Astrocyte of the cerebellum (primary cell): ENCODE results near the gene SULT1A2.
A peak's percentile ranks its signal among the peaks of the same experiment; 100 is the strongest.
"Not testable (repeated sequence)": the region's sequence is repeated elsewhere in the genome, so short reads cannot be mapped to it uniquely, and the experiment has no call there.

Experiments used
- DNase-seq: peaks from one replicate; pipeline ENCODE4 v3.0.0-alpha.2; 2011; ENCODE audit warnings: low read depth
- H3K4me3 ChIP-seq: 2 replicates; pipeline ENCODE4 v1.5.1; 2011; ENCODE audit warnings: mild to moderate bottlenecking, low read depth, low read length, moderate library complexity
- in situ Hi-C: cut with HindIII; loops from 2 replicates; pipeline ENCODE4 v1.10.0; 2017; ENCODE audit warnings: low sequenced_read_pairs
- TF ChIP-seq, protein P1 (sequence below): IDR thresholded peaks from 2 replicates; pipeline ENCODE4 v1.5.1; 2012; ENCODE audit warnings: low read length, low read depth, moderate library complexity, mild to moderate bottlenecking; ENCODE audit errors: missing control alignments

The SULT1A2 gene

DNA sequence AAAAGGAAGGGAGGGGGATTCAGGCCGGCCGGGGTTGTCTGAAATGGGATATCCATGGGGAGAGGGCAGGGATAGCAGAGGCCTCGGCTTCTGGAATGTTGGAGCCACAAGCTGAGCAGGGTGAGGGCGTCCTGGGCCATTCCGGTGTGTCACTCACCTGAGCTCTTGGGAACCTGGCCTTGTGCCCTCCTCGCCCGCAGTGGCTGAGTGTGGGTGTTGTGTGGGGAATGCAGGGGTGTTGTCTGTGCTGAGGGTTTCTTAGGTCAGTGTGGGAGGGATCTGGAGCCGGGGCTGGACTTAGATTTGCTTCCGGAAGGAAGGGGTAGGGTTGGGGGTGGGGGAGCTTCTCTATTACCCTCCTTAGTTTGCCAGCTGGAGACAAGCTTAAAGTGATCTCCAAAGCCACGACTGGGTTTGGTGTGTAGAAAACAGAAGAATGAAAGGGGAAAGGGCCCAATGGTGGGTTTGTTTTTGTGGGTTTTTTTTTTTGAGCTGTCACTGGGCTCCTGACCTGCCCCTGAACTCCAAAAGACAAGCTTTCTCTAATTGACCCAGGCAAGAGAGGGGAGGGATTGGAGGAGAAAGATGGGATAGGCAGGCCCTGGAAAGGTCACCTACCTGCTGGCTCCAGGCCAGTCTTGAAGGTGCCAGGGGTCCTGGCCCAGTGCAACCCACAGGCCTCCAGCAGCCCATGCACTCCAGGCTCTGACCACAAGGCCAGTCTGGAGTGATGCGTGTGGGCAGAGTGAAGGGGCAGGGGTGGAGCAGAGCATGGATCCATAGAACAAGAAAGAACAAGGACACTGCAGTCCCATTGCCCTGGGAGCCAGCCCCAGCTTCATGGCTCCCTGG is at the start of gene SULT1A2:
SULT1A2 (minus strand) TSS at position 211 of the 852 bp plus-strand sequence. CDS start 1,120 bp downstream, outside the sequence.
- in situ Hi-C loops, result no loop called here
- H3K4me3 ChIP-seq, result no peak within 1 kb of the TSS
- no peak for DNase-seq
- TF ChIP-seq, protein P1, sequence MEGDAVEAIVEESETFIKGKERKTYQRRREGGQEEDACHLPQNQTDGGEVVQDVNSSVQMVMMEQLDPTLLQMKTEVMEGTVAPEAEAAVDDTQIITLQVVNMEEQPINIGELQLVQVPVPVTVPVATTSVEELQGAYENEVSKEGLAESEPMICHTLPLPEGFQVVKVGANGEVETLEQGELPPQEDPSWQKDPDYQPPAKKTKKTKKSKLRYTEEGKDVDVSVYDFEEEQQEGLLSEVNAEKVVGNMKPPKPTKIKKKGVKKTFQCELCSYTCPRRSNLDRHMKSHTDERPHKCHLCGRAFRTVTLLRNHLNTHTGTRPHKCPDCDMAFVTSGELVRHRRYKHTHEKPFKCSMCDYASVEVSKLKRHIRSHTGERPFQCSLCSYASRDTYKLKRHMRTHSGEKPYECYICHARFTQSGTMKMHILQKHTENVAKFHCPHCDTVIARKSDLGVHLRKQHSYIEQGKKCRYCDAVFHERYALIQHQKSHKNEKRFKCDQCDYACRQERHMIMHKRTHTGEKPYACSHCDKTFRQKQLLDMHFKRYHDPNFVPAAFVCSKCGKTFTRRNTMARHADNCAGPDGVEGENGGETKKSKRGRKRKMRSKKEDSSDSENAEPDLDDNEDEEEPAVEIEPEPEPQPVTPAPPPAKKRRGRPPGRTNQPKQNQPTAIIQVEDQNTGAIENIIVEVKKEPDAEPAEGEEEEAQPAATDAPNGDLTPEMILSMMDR, result no peak

DNA sequence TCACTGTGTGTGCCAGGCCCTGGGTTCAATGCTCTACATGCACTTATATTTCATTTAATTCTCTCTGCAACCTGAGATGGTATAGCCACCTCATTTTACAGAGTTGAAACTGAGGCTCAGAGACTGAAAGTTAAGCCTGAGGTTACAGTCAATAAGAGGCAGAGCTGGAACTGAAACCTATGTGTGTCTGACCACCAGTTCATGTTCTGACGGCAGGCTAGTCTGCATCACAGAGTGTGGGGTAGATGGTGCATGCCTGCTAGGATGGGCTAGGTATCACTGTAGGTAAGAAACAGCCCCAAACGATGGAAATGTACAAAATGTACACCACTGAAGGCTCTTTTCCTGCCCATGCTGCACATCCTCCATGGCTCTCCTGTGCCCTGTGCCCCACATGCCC is 43.1 kb upstream of the SULT1A2 start:
- DNase-seq, H3K4me3 ChIP-seq, in situ Hi-C loops: not testable (repeated sequence)

DNA sequence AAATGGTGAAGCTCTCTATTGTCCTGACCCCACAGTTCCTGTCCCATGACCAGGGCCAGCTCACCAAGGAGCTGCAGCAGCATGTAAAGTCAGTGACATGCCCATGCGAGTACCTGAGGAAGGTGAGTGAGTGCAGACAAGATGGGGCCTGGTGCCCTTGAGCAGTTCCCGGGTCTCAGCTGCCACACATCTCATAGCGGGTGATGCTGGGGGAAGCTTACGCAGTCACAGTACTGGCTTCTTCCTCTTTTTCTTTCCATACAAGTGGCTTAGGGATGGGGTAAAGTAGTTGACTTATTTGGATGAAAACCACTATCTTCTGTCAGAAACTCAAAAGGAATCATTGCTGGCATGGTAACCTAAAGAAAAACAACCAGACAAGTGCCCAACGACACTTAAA is 41.5 kb upstream of the SULT1A2 start:
- H3K4me3 ChIP-seq, in situ Hi-C loops: not testable (repeated sequence)

DNA sequence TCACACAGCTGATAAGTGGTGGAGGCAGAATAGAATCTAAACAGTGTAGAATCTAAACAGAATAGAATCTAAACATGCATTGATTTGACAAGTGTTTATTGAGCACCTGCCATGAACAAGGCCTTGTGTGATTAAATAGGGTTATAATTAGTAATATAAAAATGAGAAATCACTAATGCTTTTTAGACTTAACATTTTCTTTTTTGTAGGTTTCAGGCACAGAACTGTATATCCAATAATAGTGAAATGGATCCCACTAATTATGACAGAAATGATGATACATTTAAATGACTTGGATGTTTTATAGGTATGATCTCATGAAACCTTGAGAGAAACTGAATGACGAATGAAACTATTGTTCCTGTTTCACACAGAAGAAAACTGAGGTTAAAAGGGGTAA is 40.9 kb upstream of the SULT1A2 start, which contains the start of gene NPIPB8:
NPIPB8 (plus strand) TSS at position 301 of the 400 bp plus-strand sequence. CDS start 296 bp downstream, outside the sequence.
- H3K4me3 ChIP-seq, DNase-seq, in situ Hi-C loops: not testable (repeated sequence)

More for the DNA sequence above, 41.5 kb upstream of the SULT1A2 start:
- DNase-seq, result not testable (repeated sequence)

DNA sequence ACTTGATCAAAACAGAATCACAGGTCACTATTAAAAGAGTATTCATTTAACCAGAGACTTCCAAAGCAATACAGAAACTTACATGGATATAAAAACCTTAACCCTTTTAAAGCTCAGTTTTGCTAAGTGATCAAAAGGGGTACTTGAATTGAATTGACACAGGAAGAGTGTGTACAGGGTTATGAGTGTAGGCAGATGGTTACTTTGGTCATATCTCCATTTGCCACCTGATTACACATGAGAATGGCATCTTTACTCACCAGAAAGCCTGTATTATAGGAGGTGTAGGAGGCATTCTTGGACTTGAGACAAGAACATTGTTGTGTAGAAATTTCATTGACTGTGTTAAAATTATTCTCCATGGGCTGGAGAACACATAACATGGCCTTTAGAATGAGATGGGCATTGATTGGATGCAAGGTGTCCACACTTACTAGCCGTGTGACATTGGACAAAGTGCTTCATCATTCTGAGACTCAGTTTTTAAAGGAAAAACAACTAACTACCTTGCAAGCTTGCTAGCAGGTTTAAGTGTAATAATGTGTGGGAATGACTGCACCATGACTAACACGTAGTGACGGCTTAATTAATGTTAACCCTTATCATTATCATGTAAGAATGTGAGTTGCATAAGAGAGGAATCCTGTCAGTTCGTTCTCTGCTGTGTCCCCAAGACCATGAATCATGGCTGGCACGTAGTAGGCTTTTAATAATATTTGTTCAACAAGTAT is 39.4 kb upstream of the SULT1A2 start:
- H3K4me3 ChIP-seq, DNase-seq, in situ Hi-C loops: not testable (repeated sequence)

DNA sequence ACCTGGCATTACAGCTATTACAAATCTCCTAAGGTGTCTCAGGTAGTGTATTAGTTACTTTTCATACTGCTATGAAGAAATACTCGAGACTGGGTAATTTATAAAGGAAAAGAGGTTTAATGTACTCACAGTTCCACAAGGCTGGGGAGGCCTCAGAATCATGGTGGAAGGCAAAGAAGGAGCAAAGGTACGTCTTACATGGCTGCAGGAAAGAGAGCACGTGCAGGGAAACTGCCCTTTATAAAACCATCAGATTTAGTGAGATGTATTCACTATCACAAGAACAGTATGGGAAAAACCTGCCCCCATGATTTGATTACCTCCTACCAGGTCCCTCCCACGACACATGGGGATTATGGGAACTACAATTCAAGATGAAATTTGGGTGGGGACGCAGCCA is 34.1 kb upstream of the SULT1A2 start:
- H3K4me3 ChIP-seq, in situ Hi-C loops, DNase-seq: not testable (repeated sequence)

DNA sequence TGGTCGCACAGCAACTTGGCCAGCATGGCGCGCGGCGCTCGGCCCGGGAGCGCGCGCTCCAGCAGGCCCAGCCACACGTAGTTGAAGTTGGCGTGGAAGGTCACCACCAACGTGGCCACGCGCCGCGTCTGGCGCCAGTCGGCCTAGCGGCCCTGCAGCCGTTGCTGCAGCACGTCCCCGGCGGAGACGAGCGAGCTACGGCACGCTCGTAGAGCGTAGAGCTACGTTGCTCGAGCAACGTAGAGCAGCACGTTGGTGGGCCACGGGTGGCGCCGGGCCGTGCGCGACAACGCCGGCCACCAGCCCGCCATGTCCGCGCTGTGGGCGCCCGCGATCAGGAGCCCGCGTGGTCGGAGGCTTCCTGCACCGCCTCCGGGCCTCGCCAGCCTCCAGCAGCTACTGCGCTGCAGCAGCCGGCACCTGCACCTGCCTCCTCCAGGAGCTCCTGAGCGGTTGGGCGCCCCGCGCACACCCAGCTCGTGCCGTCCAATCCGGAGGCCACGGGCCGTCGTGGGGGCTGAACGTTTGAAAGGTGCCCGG is 26.4 kb upstream of the SULT1A2 start:
- H3K4me3 ChIP-seq, result peak overlapping the region; percentile 22
- DNase-seq, result no peak

DNA sequence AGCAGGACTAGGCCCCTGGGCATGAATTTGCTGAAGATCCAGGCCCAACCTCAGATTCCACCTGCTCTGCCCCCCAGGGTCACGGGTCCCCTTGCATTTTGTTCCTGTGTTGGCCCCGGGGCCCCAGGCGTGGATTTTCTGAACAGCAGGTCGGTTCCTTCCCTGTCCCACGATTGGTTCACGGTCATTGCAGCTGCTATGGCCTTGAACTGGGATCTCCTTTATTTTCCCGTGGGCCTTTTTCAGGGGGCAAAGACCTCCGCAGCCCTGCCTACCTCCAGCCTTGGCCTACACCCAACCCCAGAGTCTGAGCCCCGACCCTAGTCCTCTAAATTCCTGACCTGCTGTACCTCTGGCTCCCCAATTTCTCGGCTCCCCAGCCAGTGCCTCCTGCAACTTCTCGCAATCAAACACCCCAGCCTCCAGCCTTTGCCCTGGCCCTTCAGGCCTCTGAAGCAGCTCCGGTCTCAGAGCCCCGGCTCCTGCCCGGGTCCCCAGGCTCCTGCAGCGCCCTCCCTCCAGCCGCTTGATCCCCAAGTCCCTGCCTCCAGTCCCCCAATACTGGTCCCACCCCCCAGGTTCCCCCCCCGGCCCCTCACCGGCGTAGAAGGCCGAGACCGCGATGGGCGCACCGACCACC is 25.8 kb upstream of the SULT1A2 start:
- in situ Hi-C loops, DNase-seq: not testable (repeated sequence)
- peak overlapping the region; percentile 22 for H3K4me3 ChIP-seq

More for the DNA sequence above, 26.4 kb upstream of the SULT1A2 start:
- in situ Hi-C loops, result no loop called here
- TF ChIP-seq, protein P1, result no peak

DNA sequence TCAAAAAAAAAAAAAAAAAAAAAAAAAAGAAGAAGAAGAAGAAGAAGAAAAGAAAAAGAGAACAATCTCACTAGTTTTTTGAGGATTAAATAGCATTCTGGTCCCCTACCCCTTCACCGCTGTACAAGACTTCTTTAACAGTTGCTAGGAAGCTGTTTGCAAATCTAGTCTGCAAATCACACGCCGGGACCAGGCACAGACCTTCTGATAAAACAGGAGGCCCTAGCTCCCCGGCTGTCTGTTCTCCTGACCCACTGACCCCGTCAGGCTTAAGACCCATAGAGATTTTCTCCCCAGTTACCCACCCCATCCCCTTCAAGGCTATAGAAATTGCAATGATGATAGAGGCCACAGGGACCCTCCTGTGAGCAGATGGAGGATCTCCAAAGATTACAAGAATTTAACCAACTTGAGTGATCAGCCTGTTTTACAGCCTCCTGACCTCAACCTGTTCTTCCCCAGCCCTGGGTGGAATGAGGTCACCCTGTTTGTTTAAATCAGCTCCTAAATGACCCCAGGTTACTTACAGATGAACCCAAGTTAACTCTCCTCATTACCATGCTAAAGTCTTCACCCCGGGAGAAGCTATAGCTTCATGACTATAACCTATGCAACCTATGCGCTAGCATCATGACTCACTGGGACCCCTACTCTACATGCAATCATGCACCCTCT is 24.8 kb upstream of the SULT1A2 start:
- TF ChIP-seq, protein P1, result no peak
- DNase-seq, result no peak
- H3K4me3 ChIP-seq, result no peak overlapping the region
- in situ Hi-C loops, result no loop called here

DNA sequence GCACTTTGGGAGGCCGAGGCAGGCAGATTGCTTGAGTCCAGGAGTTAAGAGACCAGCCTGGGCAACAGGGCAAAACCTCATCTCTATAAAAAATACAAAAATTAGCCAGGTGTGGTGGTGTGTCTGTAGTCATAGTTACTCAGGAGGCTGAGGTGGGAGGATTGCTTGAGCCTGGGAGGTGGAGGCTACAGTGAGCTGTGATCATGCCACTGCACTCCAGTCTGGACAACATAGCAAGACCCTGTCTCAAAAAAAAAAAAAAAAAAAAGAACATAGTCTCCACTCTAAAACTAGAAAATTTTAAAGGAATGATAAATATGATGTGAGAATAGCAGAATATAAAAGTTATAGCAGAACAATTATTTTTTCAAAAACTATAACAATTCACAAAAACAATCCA is 23.5 kb upstream of the SULT1A2 start:
- H3K4me3 ChIP-seq, in situ Hi-C loops, DNase-seq: not testable (repeated sequence)
